Subcutaneous abdominal adipose tissue (tissue), 5 donors: ENCODE data around the gene STK40.

Source experiments
- H3K27ac ChIP-seq: one replicate; pipeline ENCODE4 v1.7.0; 2013; ENCODE audit warnings: low read depth, mild to moderate bottlenecking, inconsistent platforms, low read length, moderate library complexity
- H3K27me3 ChIP-seq, 5 donors: one replicate each; pipeline ENCODE4 v1.7.0; 2013; ENCODE audit warnings: low read length in 5 of 5, inconsistent platforms in 1 of 5; ENCODE audit not compliant: control insufficient read depth in 5 of 5, insufficient read depth in 4 of 5
- H3K36me3 ChIP-seq, 5 donors: one replicate each; pipeline ENCODE4 v1.7.0; 2013; ENCODE audit warnings: low read length in 5 of 5; ENCODE audit not compliant: control insufficient read depth in 5 of 5, insufficient read depth in 5 of 5
- H3K4me1 ChIP-seq, 5 donors: one replicate each; pipeline ENCODE4 v1.7.0; 2013; ENCODE audit warnings: low read length in 5 of 5, mild to moderate bottlenecking in 3 of 5, moderate library complexity in 1 of 5; ENCODE audit not compliant: control insufficient read depth in 5 of 5, insufficient read depth in 5 of 5
- H3K4me3 ChIP-seq, 5 donors: one replicate each; pipeline ENCODE4 v1.7.0; 2013; ENCODE audit warnings: low read length in 5 of 5, low read depth in 1 of 5
- H3K9ac ChIP-seq, 5 donors: one replicate each; pipeline ENCODE4 v1.7.0; 2013; ENCODE audit warnings: low read length in 5 of 5, mild to moderate bottlenecking in 4 of 5, moderate library complexity in 3 of 5
- H3K9me3 ChIP-seq, 5 donors: one replicate each; pipeline ENCODE4 v1.7.0; 2013; ENCODE audit warnings: low read length in 5 of 5; ENCODE audit not compliant: control insufficient read depth in 5 of 5
- donor health status: healthy.
- donor health status: healthy.
- donor health status: healthy.
- donor health status: healthy.
- donor health status: healthy.

Gene STK40

GRCh38 chr1:36417931-36418330 is 32.2 kb upstream of the STK40 start:
- Histone ChIP-seq H3K27ac (peak overlapping the region; percentile 89), H3K9ac (no peak overlapping the region), H3K9me3 (no peaks in the 10 kb centered on the region), H3K4me1 (peaks cover 7 to 36% (median 27%) of the 10 kb centered on the region in 5 donors), H3K36me3 (peaks cover 9 to 18% (median 16%) of the 10 kb centered on the region in 5 donors), H3K27me3 (no peaks in the 10 kb centered on the region), H3K4me3 (no peak overlapping the region)

- H3K9me3 ChIP-seq = no peaks in the 10 kb centered on the region
- H3K36me3 ChIP-seq = peaks cover 0 to 4% (median 0%) of the 10 kb centered on the region in 5 donors
- H3K4me3 ChIP-seq = no peak overlapping the region
- H3K4me1 ChIP-seq = peaks cover 7 to 36% (median 30%) of the 10 kb centered on the region in 5 donors
- H3K27me3 ChIP-seq = no peaks in the 10 kb centered on the region
- H3K27ac ChIP-seq = no peak overlapping the region
- H3K9ac ChIP-seq = peak overlapping the region in 1 of 5 donors; percentile 30
Measured at GRCh38 chr1:36415661-36416326, 30.1 kb upstream of the STK40 start.

GRCh38 chr1:36414384-36414783 is 28.7 kb upstream of the STK40 start:
- peaks cover 2 to 23% (median 19%) of the 10 kb centered on the region in 5 donors for H3K4me1 ChIP-seq
- no peaks in the 10 kb centered on the region for H3K27me3 ChIP-seq
- H3K27ac ChIP-seq = no peak overlapping the region
- H3K36me3 ChIP-seq = peaks cover 0 to 4% (median 0%) of the 10 kb centered on the region in 5 donors
- H3K4me3 ChIP-seq = no peak overlapping the region
- H3K9me3 ChIP-seq = no peaks in the 10 kb centered on the region
- H3K9ac ChIP-seq = no peak overlapping the region

- Histone ChIP-seq H3K36me3 (peaks cover 0 to 4% (median under 1%) of the 10 kb centered on the region in 5 donors), H3K27me3 (no peaks in the 10 kb centered on the region), H3K9ac (no peak overlapping the region), H3K9me3 (no peaks in the 10 kb centered on the region), H3K27ac (no peak overlapping the region), H3K4me1 (peaks cover 0 to 10% (median 0%) of the 10 kb centered on the region in 5 donors), H3K4me3 (no peak overlapping the region)
Measured at GRCh38 chr1:36411674-36412648, 26.2 kb upstream of the STK40 start.

GRCh38 chr1:36408479-36408878 is 22.8 kb upstream of the STK40 start:
- peaks cover 0 to 10% (median 0%) of the 10 kb centered on the region in 5 donors for H3K4me1 ChIP-seq
- peaks cover 0 to 2% (median 0%) of the 10 kb centered on the region in 5 donors for H3K9me3 ChIP-seq
- no peak overlapping the region for H3K9ac ChIP-seq
- no peak overlapping the region for H3K27ac ChIP-seq
- H3K27me3 ChIP-seq = no peaks in the 10 kb centered on the region
- H3K4me3 ChIP-seq = no peak overlapping the region
- peaks cover 0 to 3% (median 0%) of the 10 kb centered on the region in 5 donors for H3K36me3 ChIP-seq

GRCh38 chr1:36406440-36406839 is 20.7 kb upstream of the STK40 start:
- Histone ChIP-seq H3K9me3 (peaks cover 0 to 2% (median 0%) of the 10 kb centered on the region in 5 donors), H3K4me3 (no peak overlapping the region), H3K4me1 (peaks cover 0 to 14% (median 6%) of the 10 kb centered on the region in 5 donors), H3K27me3 (no peaks in the 10 kb centered on the region), H3K27ac (no peak overlapping the region), H3K36me3 (peaks cover 0 to 3% (median 0%) of the 10 kb centered on the region in 5 donors), H3K9ac (no peak overlapping the region)

- peaks cover 0 to 2% (median 0%) of the 10 kb centered on the region in 5 donors for H3K36me3 ChIP-seq
- no peak overlapping the region for H3K4me3 ChIP-seq
- H3K9me3 ChIP-seq = peaks cover 0 to 2% (median 0%) of the 10 kb centered on the region in 5 donors
- H3K27ac ChIP-seq = no peak overlapping the region
- peaks cover 0 to 21% (median 15%) of the 10 kb centered on the region in 5 donors for H3K4me1 ChIP-seq
- H3K9ac ChIP-seq = no peak overlapping the region
- H3K27me3 ChIP-seq = no peaks in the 10 kb centered on the region
Measured at GRCh38 chr1:36402504-36402890, 16.8 kb upstream of the STK40 start.

GRCh38 chr1:36401602-36402503 is 16.1 kb upstream of the STK40 start:
- H3K9ac ChIP-seq = peak overlapping the region in 4 of 5 donors; percentile 0 to 56 (median 37)
- H3K27ac ChIP-seq = peak overlapping the region; percentile 30
- peak overlapping the region; percentile 50 to 64 (median 64) for H3K4me3 ChIP-seq
- H3K4me1 ChIP-seq = peaks cover 0 to 27% (median 21%) of the 10 kb centered on the region in 5 donors
- H3K27me3 ChIP-seq = no peaks in the 10 kb centered on the region
- H3K9me3 ChIP-seq = peaks cover 0 to 2% (median 0%) of the 10 kb centered on the region in 5 donors
- H3K36me3 ChIP-seq = peaks cover 0 to under 1% (median 0%) of the 10 kb centered on the region in 5 donors

GRCh38 chr1:36400825-36401601 is 15.3 kb upstream of the STK40 start:
- peak overlapping the region in 4 of 5 donors; percentile 37 to 66 (median 54) for H3K9ac ChIP-seq
- H3K36me3 ChIP-seq = no peaks in the 10 kb centered on the region
- H3K9me3 ChIP-seq = no peaks in the 10 kb centered on the region
- peaks cover 2 to 35% (median 28%) of the 10 kb centered on the region in 5 donors for H3K4me1 ChIP-seq
- H3K27me3 ChIP-seq = no peaks in the 10 kb centered on the region
- peak overlapping the region; percentile 30 for H3K27ac ChIP-seq
- H3K4me3 ChIP-seq = peak overlapping the region; percentile 50 to 64 (median 64)
